Panc1 (cell line): ENCODE data around the gene MRPL27. TPM values are rescaled to one million over a fixed set of nuclear protein-coding genes. Genes with fewer than 3 reads are reported as not detected.

Experiments used
- ATAC-seq: fragments of 200-7000 bp; cut with Tn5 transposase; 2 replicates; pipeline ENCODE4 v1.9.1; 2020; ENCODE audit warnings: mild to moderate bottlenecking, moderate library complexity
- BruUV-seq: library from RNA; stranded (reverse); fragments of 400-500 nt; replicated peaks from 2 replicates; lab custom pipeline; 2021; lab: Mats Ljungman, UMichigan
- CTCF ChIA-PET: fragments of 300-600 bp; sonication (Branson Sonifier 250); formaldehyde crosslinking; loops from one replicate; lab custom pipeline; 2022; ENCODE audit warnings: antibody characterized with exemption; lab: Charles Lee
- POLR2A ChIA-PET: fragments of 300-600 bp; sonication (Branson Sonifier 250); formaldehyde crosslinking; loops from one replicate; lab custom pipeline; 2022; ENCODE audit warnings: antibody characterized with exemption; lab: Charles Lee
- DNase-seq: peaks from one replicate; pipeline ENCODE4 v3.0.0-alpha.2; 2010; ENCODE audit warnings: low read depth, low spot score
- H3K27ac ChIP-seq: 2 replicates; pipeline ENCODE4 v1.5.1; 2011; ENCODE audit warnings: mild to moderate bottlenecking, low read length, inconsistent platforms
- H3K27me3 ChIP-seq: fragments of 200-500 bp; sonication (Bioruptor generic); 2 replicates; pipeline ENCODE4 v1.6.0; 2014; ENCODE audit warnings: low read length, inconsistent platforms; ENCODE audit not compliant: control insufficient read depth, insufficient read depth
- H3K36me3 ChIP-seq: fragments of 200-500 bp; sonication (Bioruptor generic); 2 replicates; pipeline ENCODE4 v1.5.1; 2014; ENCODE audit warnings: inconsistent platforms, mild to moderate bottlenecking, low read length, moderate library complexity; ENCODE audit not compliant: control insufficient read depth, insufficient read depth
- H3K4me1 ChIP-seq: 2 replicates; pipeline ENCODE4 v1.5.1; 2011; ENCODE audit warnings: inconsistent platforms, mild to moderate bottlenecking, low read length, moderate library complexity; ENCODE audit not compliant: control insufficient read depth, insufficient read depth
- H3K4me3 ChIP-seq, 2 experiments: 2 replicates each; pipeline ENCODE4 v1.5.1; 2011 to 2012; ENCODE audit warnings: low read depth in 2 of 2, low read length in 2 of 2, mild to moderate bottlenecking in 2 of 2, inconsistent platforms in 1 of 2, moderate library complexity in 1 of 2
- H3K9me3 ChIP-seq: fragments of 200-500 bp; sonication (Bioruptor generic); 2 replicates; pipeline ENCODE4 v1.5.1; 2014; ENCODE audit warnings: low read depth, mild to moderate bottlenecking, inconsistent platforms, low read length, moderate library complexity; ENCODE audit not compliant: control insufficient read depth, insufficient read depth
- POLR2AphosphoS5 ChIP-seq: IDR thresholded peaks from 2 replicates; pipeline ENCODE4 v1.6.1; 2012; ENCODE audit warnings: mild to moderate bottlenecking, low read depth, low read length, moderate library complexity
- REST ChIP-seq, 2 experiments: IDR thresholded peaks; 2 replicates each; pipeline ENCODE4 v1.6.1; 2011 to 2012; ENCODE audit warnings: low read depth in 2 of 2, control low read depth in 1 of 2, low read length in 1 of 2, mild to moderate bottlenecking in 1 of 2, moderate library complexity in 1 of 2; ENCODE audit not compliant: insufficient read depth in 1 of 2
- SIN3A ChIP-seq: IDR thresholded peaks from 2 replicates; pipeline ENCODE4 v1.6.1; 2012; ENCODE audit warnings: low read depth, mild to moderate bottlenecking, low read length, moderate library complexity, borderline replicate concordance; ENCODE audit not compliant: insufficient read depth
- TCF7L2 ChIP-seq: IDR thresholded peaks from 2 replicates; pipeline ENCODE4 v1.6.1; 2011; ENCODE audit warnings: mild to moderate bottlenecking, low read depth, low read length, inconsistent platforms
- in situ Hi-C: cut with HindIII; loops from 2 replicates; pipeline ENCODE4 v1.10.0; 2016; ENCODE audit warnings: low sequenced_read_pairs, low pct_unique_long_range_greater_than_20kb
- intact Hi-C: fragments of 100-400 bp; cut with micrococcal nuclease; formaldehyde crosslinking; loops from one replicate; pipeline ENCODE4 v1.10.0; 2022; ENCODE audit not compliant: unreplicated experiment
- total RNA-seq: library from RNA; stranded (reverse); gene quantifications from one replicate; pipeline ENCODE4 v1.2.1, GENCODE V29; 2021; ENCODE audit not compliant: unreplicated experiment
- TF ChIP-seq, protein P1 (sequence below): fragments of 450-650 bp; IDR thresholded peaks from 2 replicates; pipeline ENCODE4 v1.5.1; 2017; ENCODE audit warnings: mild to moderate bottlenecking

Gene MRPL27
- total RNA-seq, 1 experiment from 2014 or later: 136 TPM

- Histone ChIP-seq H3K4me3 (no peak overlapping the region), H3K36me3 (0 out of 2 replicates have a peak, but pooled peaks cover 2% of the 10 kb centered on the region), H3K27ac (no peak overlapping the region), H3K9me3 (no peaks in the 10 kb centered on the region), H3K27me3 (no peaks in the 10 kb centered on the region), H3K4me1 (peaks cover under 1% of the 10 kb centered on the region; the same call in 1 of the 2 replicates)
- ChIA-PET CTCF (no interaction called here), POLR2A (no interaction called here)
- ATAC-seq (0 out of 2 replicates have a peak, but pooled peaks have one; percentile 4), DNase-seq (no peak)
- no TSS peak for BruUV-seq
- intact Hi-C loops: no loop called here
- TF ChIP-seq REST (IDR thresholded peaks at IDR 0.05; ENCODE audit: insufficient read depth in 1 of 2, low read depth in 2 of 2, low read length in 1 of 2) (no peak), TCF7L2 (no peak), SIN3A (no peak)
- TF ChIP-seq, protein P1, sequence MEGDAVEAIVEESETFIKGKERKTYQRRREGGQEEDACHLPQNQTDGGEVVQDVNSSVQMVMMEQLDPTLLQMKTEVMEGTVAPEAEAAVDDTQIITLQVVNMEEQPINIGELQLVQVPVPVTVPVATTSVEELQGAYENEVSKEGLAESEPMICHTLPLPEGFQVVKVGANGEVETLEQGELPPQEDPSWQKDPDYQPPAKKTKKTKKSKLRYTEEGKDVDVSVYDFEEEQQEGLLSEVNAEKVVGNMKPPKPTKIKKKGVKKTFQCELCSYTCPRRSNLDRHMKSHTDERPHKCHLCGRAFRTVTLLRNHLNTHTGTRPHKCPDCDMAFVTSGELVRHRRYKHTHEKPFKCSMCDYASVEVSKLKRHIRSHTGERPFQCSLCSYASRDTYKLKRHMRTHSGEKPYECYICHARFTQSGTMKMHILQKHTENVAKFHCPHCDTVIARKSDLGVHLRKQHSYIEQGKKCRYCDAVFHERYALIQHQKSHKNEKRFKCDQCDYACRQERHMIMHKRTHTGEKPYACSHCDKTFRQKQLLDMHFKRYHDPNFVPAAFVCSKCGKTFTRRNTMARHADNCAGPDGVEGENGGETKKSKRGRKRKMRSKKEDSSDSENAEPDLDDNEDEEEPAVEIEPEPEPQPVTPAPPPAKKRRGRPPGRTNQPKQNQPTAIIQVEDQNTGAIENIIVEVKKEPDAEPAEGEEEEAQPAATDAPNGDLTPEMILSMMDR: no peak
- in situ Hi-C loops: no loop called here
Measured at GRCh38 chr17:50352072-50352692, 20.8 kb downstream of the MRPL27 start.

- DNase-seq (no peak), ATAC-seq (no peak)
- TF ChIP-seq TCF7L2 (no peak), REST (IDR thresholded peaks at IDR 0.05; ENCODE audit: insufficient read depth in 1 of 2, low read depth in 2 of 2, low read length in 1 of 2) (no peak), SIN3A (no peak), POLR2AphosphoS5 (no peak; the same call in 1 of the 2 replicates)
- TF ChIP-seq, protein P1: no peak
- ChIA-PET POLR2A (no interaction called here), CTCF (interaction anchor here (0.6 kb wide), 1 partner anchor 13 kb away, joined by 8 read pairs; no protein-coding TSS in a partner anchor)
- Histone ChIP-seq H3K36me3 (no peaks in the 10 kb centered on the region; the same call in 1 of the 2 replicates), H3K4me1 (peaks cover 4% of the 10 kb centered on the region; the same call in 1 of the 2 replicates), H3K27me3 (no peaks in the 10 kb centered on the region), H3K27ac (no peak overlapping the region), H3K9me3 (no peaks in the 10 kb centered on the region), H3K4me3 (no peak overlapping the region)
- intact Hi-C loops: no loop called here
- no TSS peak for BruUV-seq
- in situ Hi-C loops: no loop called here
Measured at GRCh38 chr17:50350733-50351132, 22.3 kb downstream of the MRPL27 start.
